SU-DHL-6 (cell line): ENCODE measurements around the gene MERTK.
"Not testable (repeated sequence)": the region's sequence is repeated elsewhere in the genome, so short reads cannot be mapped to it uniquely, and the experiment has no call there.

Experiments used
- H2AFZ ChIP-seq: fragments of 200-600 bp; sonication (generic); 2 replicates; pipeline ENCODE4 v1.6.1; 2014; ENCODE audit warnings: low read depth, mild to moderate bottlenecking, moderate library complexity, mixed read lengths, antibody characterized with exemption, low read length; ENCODE audit not compliant: severe bottlenecking
- H3F3A ChIP-seq: fragments of 200-600 bp; shearing (Covaris generic); 2 replicates; pipeline ENCODE4 v1.6.0; 2016; ENCODE audit warnings: antibody characterized with exemption, mild to moderate bottlenecking; ENCODE audit not compliant: insufficient read depth
- H3K27ac ChIP-seq: fragments of 200-600 bp; sonication (generic); 2 replicates; pipeline ENCODE4 v1.5.1; 2016; ENCODE audit warnings: low read depth, mild to moderate bottlenecking, low read length, moderate library complexity, mixed read lengths
- H3K27me3 ChIP-seq: fragments of 200-600 bp; sonication (generic), shearing (Covaris generic); 2 replicates; pipeline ENCODE4 v1.6.0; 2014; ENCODE audit warnings: mild to moderate bottlenecking, low read length
- H3K36me3 ChIP-seq: fragments of 200-600 bp; sonication (generic); 2 replicates; pipeline ENCODE4 v1.6.1; 2014; ENCODE audit warnings: mild to moderate bottlenecking, low read length, mixed read lengths
- H3K4me2 ChIP-seq: fragments of 300-600, 200-600 bp; shearing (Covaris generic), sonication (generic); 2 replicates; pipeline ENCODE4 v1.6.0; 2014; ENCODE audit warnings: low read length, low read depth, mild to moderate bottlenecking; ENCODE audit not compliant: poor library complexity, severe bottlenecking
- H3K4me3 ChIP-seq: fragments of 200-600 bp; sonication (generic); 2 replicates; pipeline ENCODE4 v1.5.1; 2014; ENCODE audit warnings: antibody characterized with exemption, low read length, mild to moderate bottlenecking, mixed read lengths; ENCODE audit not compliant: insufficient read depth, poor library complexity, severe bottlenecking
- H3K79me2 ChIP-seq: fragments of 200-600 bp; sonication (generic); 2 replicates; pipeline ENCODE4 v1.6.1; 2014; ENCODE audit warnings: mild to moderate bottlenecking, low read length, moderate library complexity; ENCODE audit not compliant: insufficient read depth
- H3K9ac ChIP-seq: fragments of 200-600 bp; sonication (generic); 2 replicates; pipeline ENCODE4 v1.7.0; 2014; ENCODE audit warnings: mild to moderate bottlenecking, low read length
- H3K9me2 ChIP-seq: fragments of 200-600 bp; sonication (generic); replicated peaks from 2 replicates; pipeline ENCODE4 v1.6.1; 2014; ENCODE audit warnings: low read length; ENCODE audit not compliant: insufficient read depth
- H3K9me3 ChIP-seq: fragments of 200-600 bp; sonication (generic); 2 replicates; pipeline ENCODE4 v1.6.1; 2014; ENCODE audit warnings: low read length, mixed read lengths; ENCODE audit not compliant: insufficient read depth
- H4K20me1 ChIP-seq: fragments of 200-600 bp; sonication (generic); 2 replicates; pipeline ENCODE4 v1.6.1; 2014; ENCODE audit warnings: low read depth, mild to moderate bottlenecking, antibody characterized with exemption, low read length, moderate library complexity, mixed read lengths
- CTCF ChIP-seq: fragments of 200-600 bp; sonication (generic); IDR thresholded peaks from one replicate; pipeline ENCODE4 v1.5.1; 2017; ENCODE audit warnings: antibody characterized with exemption, mild to moderate bottlenecking, low read length, moderate library complexity; ENCODE audit not compliant: insufficient read depth, poor library complexity, severe bottlenecking
- EZH2phosphoT487 ChIP-seq: fragments of 200-600 bp; sonication (generic), shearing (Covaris generic); conservative IDR thresholded peaks from 2 replicates; pipeline ENCODE4 v1.6.1; 2018; ENCODE audit warnings: mild to moderate bottlenecking, antibody characterized with exemption, low read length, moderate library complexity, mixed read lengths

Gene MERTK

GRCh38 chr2:111897924-111898702 is at the start of gene MERTK:
Gene MERTK (plus strand): TSS chr2:111898607. CDS start chr2:111898736, 129 bp downstream.
- H3K27me3 ChIP-seq: no peaks in the 10 kb centered on the region
- peak within 1 kb of the TSS; percentile 43 for H2AFZ ChIP-seq
- H3K4me3 ChIP-seq: peak within 1 kb of the TSS; percentile 52
- no peaks in the 10 kb centered on the region for H4K20me1 ChIP-seq
- peak within 1 kb of the TSS; percentile 49 for H3K4me2 ChIP-seq
- no peaks in the 10 kb centered on the region for H3K9me2 ChIP-seq
- no peaks in the 10 kb centered on the region for H3K79me2 ChIP-seq
- peak within 1 kb of the TSS; percentile 41; the same call in 1 of the 2 replicates for H3K9ac ChIP-seq
- no peak within 1 kb of the TSS for H3K27ac ChIP-seq
- no peaks in the 10 kb centered on the region for H3K36me3 ChIP-seq
- no peaks in the 10 kb centered on the region for H3K9me3 ChIP-seq
- TF ChIP-seq CTCF: peak; percentile 22
- TF ChIP-seq EZH2phosphoT487: no peak
- H3F3A ChIP-seq: no peaks in the 10 kb centered on the region; the same call in 1 of the 2 replicates

- H3K9me2 ChIP-seq, H3K36me3 ChIP-seq, H3K9me3 ChIP-seq, H4K20me1 ChIP-seq, H2AFZ ChIP-seq, H3K79me2 ChIP-seq, H3F3A ChIP-seq, H3K4me3 ChIP-seq, H3K4me2 ChIP-seq, H3K27me3 ChIP-seq, H3K9ac ChIP-seq, H3K27ac ChIP-seq: not testable (repeated sequence)
Measured at GRCh38 chr2:111850646-111851045, 47.8 kb upstream of the MERTK start.

GRCh38 chr2:111852544-111852943 is 45.9 kb upstream of the MERTK start:
- H3K9me2 ChIP-seq, H4K20me1 ChIP-seq, H3K27me3 ChIP-seq, H3K4me2 ChIP-seq, H3K9ac ChIP-seq, H3K79me2 ChIP-seq, H3K9me3 ChIP-seq, H3K27ac ChIP-seq, H3F3A ChIP-seq, H2AFZ ChIP-seq, H3K4me3 ChIP-seq, H3K36me3 ChIP-seq: not testable (repeated sequence)

GRCh38 chr2:111860005-111860404 is 38.4 kb upstream of the MERTK start:
- not testable (repeated sequence) for H3K36me3 ChIP-seq, H2AFZ ChIP-seq, H3K27me3 ChIP-seq, H3K9ac ChIP-seq, H3K79me2 ChIP-seq, H3K4me2 ChIP-seq, H3K27ac ChIP-seq, H3K4me3 ChIP-seq, H4K20me1 ChIP-seq, H3K9me2 ChIP-seq, H3K9me3 ChIP-seq, H3F3A ChIP-seq

- H3K79me2 ChIP-seq: not testable (repeated sequence)
Measured at GRCh38 chr2:111865124-111865523, 33.3 kb upstream of the MERTK start.

GRCh38 chr2:111872806-111873205 is 25.6 kb upstream of the MERTK start:
- H2AFZ ChIP-seq, H3K27me3 ChIP-seq, H4K20me1 ChIP-seq, H3K9me3 ChIP-seq, H3K79me2 ChIP-seq, H3K9me2 ChIP-seq, H3F3A ChIP-seq, H3K4me2 ChIP-seq, H3K4me3 ChIP-seq, H3K27ac ChIP-seq, H3K9ac ChIP-seq: not testable (repeated sequence)
- H3K36me3 ChIP-seq: peaks cover 10% of the 10 kb centered on the region; the same call in 1 of the 2 replicates

More at GRCh38 chr2:111865124-111865523, 33.3 kb upstream of the MERTK start:
- not testable (repeated sequence) for H4K20me1 ChIP-seq, H3K9me2 ChIP-seq, H3F3A ChIP-seq, H3K36me3 ChIP-seq, H3K27ac ChIP-seq, H3K27me3 ChIP-seq, H2AFZ ChIP-seq, H3K9me3 ChIP-seq, H3K4me3 ChIP-seq, H3K4me2 ChIP-seq, H3K9ac ChIP-seq
